ENCODE data around the gene ZNF792. TPM values are rescaled to one million over a fixed set of nuclear protein-coding genes. Genes with fewer than 3 reads are reported as not detected.

ZNF792 gene
- total RNA-seq, 3 donors from 2014 or later: 6.4 to 11.6 (median 11.1) TPM

GRCh38 chr19:34943861-34944573 lies 20.0 kb downstream of the ZNF792 start:
- H3K27me3 ChIP-seq: no peaks in the 10 kb centered on the region
- no peak overlapping the region for H3K4me3 ChIP-seq
- DNase-seq (ENCODE audit: low spot score in 2 of 2): no peak
- no peaks in the 10 kb centered on the region for H3K4me1 ChIP-seq
- no peak overlapping the region for H3K27ac ChIP-seq
- intact Hi-C loops (cut with DNase I; ENCODE audit: low total_unique reads): no loop called here
- peaks cover 8% of the 10 kb centered on the region for H3K36me3 ChIP-seq
- H3K9me3 ChIP-seq: peaks cover 20 to 46% of the 10 kb centered on the region in 2 donors
- TF ChIP-seq POLR2A (IDR thresholded peaks at IDR 0.05) (no peak), CTCF (IDR thresholded peaks at IDR 0.05) (no peak), POLR2AphosphoS5 (IDR thresholded peaks at IDR 0.05) (no peak)

GRCh38 chr19:34938886-34939285 lies 25.1 kb downstream of the ZNF792 start:
- TF ChIP-seq CTCF (IDR thresholded peaks at IDR 0.05): no peak
- TF ChIP-seq POLR2A (IDR thresholded peaks at IDR 0.05): no peak
- DNase-seq (ENCODE audit: low spot score in 2 of 2): no peak
- no peak overlapping the region for H3K27ac ChIP-seq
- no peaks in the 10 kb centered on the region for H3K27me3 ChIP-seq
- H3K9me3 ChIP-seq: peaks cover 6 to 14% of the 10 kb centered on the region in 2 donors
- no peak overlapping the region for H3K4me3 ChIP-seq
- peaks cover 6% of the 10 kb centered on the region for H3K36me3 ChIP-seq
- no peaks in the 10 kb centered on the region for H3K4me1 ChIP-seq
- intact Hi-C loops (cut with DNase I; ENCODE audit: low total_unique reads): no loop called here

GRCh38 chr19:34936184-34936583 lies 27.8 kb downstream of the ZNF792 start:
- DNase-seq (ENCODE audit: low spot score in 2 of 2): no peak

GRCh38 chr19:34932494-34932893 lies 31.5 kb downstream of the ZNF792 start:
- no peak for DNase-seq (ENCODE audit: low spot score in 2 of 2)
- no peak overlapping the region for H3K4me3 ChIP-seq
- no peaks in the 10 kb centered on the region for H3K27me3 ChIP-seq
- TF ChIP-seq CTCF (IDR thresholded peaks at IDR 0.05) (no peak), POLR2AphosphoS5 (IDR thresholded peaks at IDR 0.05) (no peak), POLR2A (IDR thresholded peaks at IDR 0.05) (no peak)
- no peaks in the 10 kb centered on the region for H3K9me3 ChIP-seq
- intact Hi-C loops (cut with DNase I; ENCODE audit: low total_unique reads): no loop called here
- no peak overlapping the region for H3K27ac ChIP-seq
- H3K4me1 ChIP-seq: peaks cover 0 to under 1% of the 10 kb centered on the region in 2 donors
- H3K36me3 ChIP-seq: no peaks in the 10 kb centered on the region

More at GRCh38 chr19:34936184-34936583, 27.8 kb downstream of the ZNF792 start:
- no peaks in the 10 kb centered on the region for H3K9me3 ChIP-seq
- H3K4me1 ChIP-seq: no peaks in the 10 kb centered on the region
- intact Hi-C loops (cut with DNase I; ENCODE audit: low total_unique reads): no loop called here
- H3K4me3 ChIP-seq: no peak overlapping the region
- H3K27me3 ChIP-seq: no peaks in the 10 kb centered on the region
- TF ChIP-seq POLR2A (IDR thresholded peaks at IDR 0.05) (no peak), POLR2AphosphoS5 (IDR thresholded peaks at IDR 0.05) (no peak), CTCF (IDR thresholded peaks at IDR 0.05) (no peak)
- H3K27ac ChIP-seq: no peak overlapping the region
- no peaks in the 10 kb centered on the region for H3K36me3 ChIP-seq

GRCh38 chr19:34926685-34927375 lies 37.2 kb downstream of the ZNF792 start, which contains the start of gene ZNF30:
Gene ZNF30, plus strand, starts transcription at chr19:34926903. Its CDS starts 3,045 bp downstream, at chr19:34929948.
- peaks cover 0 to 4% of the 10 kb centered on the region in 2 donors for H3K4me1 ChIP-seq
- peak within 1 kb of the TSS; percentile 41 to 82 for H3K27ac ChIP-seq
- H3K36me3 ChIP-seq: no peaks in the 10 kb centered on the region
- peak within 1 kb of the TSS; percentile 61 to 90 (median 70) for H3K4me3 ChIP-seq
- no peak for TF ChIP-seq POLR2A (IDR thresholded peaks at IDR 0.05)
- intact Hi-C loops (cut with DNase I; ENCODE audit: low total_unique reads): no loop called here
- H3K9me3 ChIP-seq: no peaks in the 10 kb centered on the region
- H3K27me3 ChIP-seq: no peaks in the 10 kb centered on the region
- peak; percentile 84 to 90 for DNase-seq (ENCODE audit: low spot score in 2 of 2)
